TTC549 (cell line): Measurements from ENCODE around the gene LPAR1.

Experiments
- FAIRE-seq: peaks from 2 replicates; lab custom pipeline; 2012; peaks lifted over from hg19 to GRCh38; lab: Jason Lieb, UNC

Gene LPAR1

GRCh38 chr9:110918316-110919049 lies 119.8 kb downstream of the LPAR1 start:
- no peak for FAIRE-seq

- no peak for FAIRE-seq
These were observed 121.9 kb downstream of the LPAR1 start for GRCh38 chr9:110916403-110916802.

- FAIRE-seq = no peak
These were observed 125.6 kb downstream of the LPAR1 start for GRCh38 chr9:110912419-110913291.

- FAIRE-seq = no peak
These were observed 126.4 kb downstream of the LPAR1 start for GRCh38 chr9:110911659-110912418.

- no peak for FAIRE-seq
These were observed 129.4 kb downstream of the LPAR1 start for GRCh38 chr9:110908894-110909293.

GRCh38 chr9:110900917-110901316 lies 137.4 kb downstream of the LPAR1 start:
- FAIRE-seq = no peak

- no peak for FAIRE-seq
These were observed 137.8 kb downstream of the LPAR1 start for GRCh38 chr9:110900456-110900855.

GRCh38 chr9:110898866-110899265 lies 139.4 kb downstream of the LPAR1 start:
- no peak for FAIRE-seq

GRCh38 chr9:110898358-110898757 lies 139.9 kb downstream of the LPAR1 start:
- FAIRE-seq = no peak

- FAIRE-seq = no peak
These were observed 140.3 kb downstream of the LPAR1 start for GRCh38 chr9:110897943-110898342.

GRCh38 chr9:110895147-110895905 lies 142.9 kb downstream of the LPAR1 start:
- FAIRE-seq = no peak

GRCh38 chr9:110894731-110895130 lies 143.5 kb downstream of the LPAR1 start:
- FAIRE-seq = no peak

GRCh38 chr9:110892689-110893088 lies 145.6 kb downstream of the LPAR1 start:
- no peak for FAIRE-seq

GRCh38 chr9:110891760-110892159 lies 146.5 kb downstream of the LPAR1 start:
- FAIRE-seq = no peak

- no peak for FAIRE-seq
These were observed 147.9 kb downstream of the LPAR1 start for GRCh38 chr9:110890416-110890815.

- no peak for FAIRE-seq
These were observed 151.0 kb downstream of the LPAR1 start for GRCh38 chr9:110887276-110887675.

- FAIRE-seq = no peak
These were observed 151.4 kb downstream of the LPAR1 start for GRCh38 chr9:110886832-110887231.

GRCh38 chr9:110880189-110880588 lies 158.1 kb downstream of the LPAR1 start:
- FAIRE-seq = no peak

GRCh38 chr9:110877374-110877773 lies 160.9 kb downstream of the LPAR1 start:
- no peak for FAIRE-seq

- FAIRE-seq = no peak
These were observed 161.3 kb downstream of the LPAR1 start for GRCh38 chr9:110876929-110877328.

- FAIRE-seq = no peak
These were observed 163.2 kb downstream of the LPAR1 start for GRCh38 chr9:110874963-110875674.
